Mammary epithelial cell (primary cell): ENCODE measurements around the gene NPSR1.

Experiments used
- CTCF ChIP-seq, 2 donors: IDR thresholded peaks in 1 of 2; conservative IDR thresholded peaks in 1 of 2; 2 replicates each; pipeline ENCODE4 v1.5.1; 2011 to 2012; ENCODE audit warnings: inconsistent platforms in 2 of 2, low read length in 2 of 2, mild to moderate bottlenecking in 2 of 2, control low read depth in 1 of 2, low read depth in 1 of 2; ENCODE audit not compliant: insufficient read depth in 1 of 2; ENCODE audit errors: extremely low read depth in 1 of 2
- EZH2 ChIP-seq: IDR thresholded peaks from 2 replicates; pipeline ENCODE4 v1.6.1; 2012; ENCODE audit warnings: low read length, inconsistent platforms, borderline replicate concordance

- TF ChIP-seq CTCF (conservative IDR thresholded peaks at IDR 0.05 in 1 of 2, IDR thresholded peaks at IDR 0.05 in 1 of 2; ENCODE audit: extremely low read depth in 1 of 2, insufficient read depth in 1 of 2, low read depth in 1 of 2, low read length in 2 of 2) (no peak), EZH2 (no peak)
Measured at GRCh38 chr7:34728156-34728555, 70.1 kb downstream of the NPSR1 start.
